SK-N-SH treated with all-trans-retinoic acid at 6 μM for 48 hours (cell line): ENCODE measurements around the gene NDUFB2.

Experiments used
- ATAC-seq: fragments of 200-7000 bp; cut with Tn5 transposase; 3 replicates; pipeline ENCODE4 v1.9.1; 2020; ENCODE audit warnings: mild to moderate bottlenecking, moderate library complexity
- ARNTL ChIP-seq: fragments of 450-650 bp; formaldehyde crosslinking; IDR thresholded peaks from 2 replicates; pipeline ENCODE4 v1.5.0; 2020; ENCODE audit warnings: low read depth, mild to moderate bottlenecking, moderate library complexity, borderline replicate concordance
- BACH2 ChIP-seq: fragments of 250-450 bp; sonication (Bioruptor Pico); IDR thresholded peaks from 2 replicates; pipeline ENCODE4 v1.9.0; 2021; ENCODE audit warnings: mild to moderate bottlenecking, borderline replicate concordance
- CSDC2 ChIP-seq: fragments of 250-450 bp; sonication (Bioruptor Pico); IDR thresholded peaks from 2 replicates; pipeline ENCODE4 v1.5.0; 2020; ENCODE audit warnings: mild to moderate bottlenecking, moderate library complexity
- ESRRG ChIP-seq: fragments of 250-450 bp; sonication (Bioruptor Pico); IDR thresholded peaks from 2 replicates; pipeline ENCODE4 v1.6.1; 2021; ENCODE audit warnings: mild to moderate bottlenecking
- GLIS3 ChIP-seq: fragments of 250-450 bp; sonication (Bioruptor Pico); IDR thresholded peaks from 2 replicates; pipeline ENCODE4 v1.5.0; 2020; ENCODE audit warnings: mild to moderate bottlenecking, moderate library complexity
- ISL1 ChIP-seq: fragments of 250-450 bp; sonication (Bioruptor Pico); IDR thresholded peaks from 2 replicates; pipeline ENCODE4 v2.1.2; 2022; ENCODE audit warnings: mild to moderate bottlenecking, moderate library complexity
- OSR1 ChIP-seq: fragments of 250-450 bp; sonication (Bioruptor Pico); IDR thresholded peaks from 2 replicates; pipeline ENCODE4 v1.8.0; 2022; ENCODE audit warnings: moderate library complexity, mild to moderate bottlenecking, inconsistent platforms
- RARB ChIP-seq: fragments of 250-450 bp; sonication (Bioruptor Pico); IDR thresholded peaks from 2 replicates; pipeline ENCODE4 v1.8.0; 2021; ENCODE audit warnings: mild to moderate bottlenecking, moderate library complexity
- TCF4 ChIP-seq: fragments of 250-450 bp; sonication (Bioruptor Pico); IDR thresholded peaks from 2 replicates; pipeline ENCODE4 v1.8.0; 2021; ENCODE audit warnings: mild to moderate bottlenecking, moderate library complexity, borderline replicate concordance
- ZC3H10 ChIP-seq: fragments of 250-450 bp; sonication (Bioruptor Pico); IDR thresholded peaks from 2 replicates; pipeline ENCODE4 v1.5.1; 2021; ENCODE audit warnings: mild to moderate bottlenecking, moderate library complexity
- ZFP30 ChIP-seq: fragments of 450-650 bp; formaldehyde crosslinking; IDR thresholded peaks from 2 replicates; pipeline ENCODE4 v1.5.0; 2022; ENCODE audit warnings: mild to moderate bottlenecking, moderate library complexity
- ZNF70 ChIP-seq: fragments of 450-650 bp; formaldehyde crosslinking; IDR thresholded peaks from 2 replicates; pipeline ENCODE4 v1.5.0; 2020; ENCODE audit warnings: mild to moderate bottlenecking, moderate library complexity
- ZNF8 ChIP-seq: fragments of 450-650 bp; formaldehyde crosslinking; IDR thresholded peaks from 2 replicates; pipeline ENCODE4 v1.5.0; 2020; ENCODE audit warnings: mild to moderate bottlenecking, moderate library complexity
- TF ChIP-seq, protein P1 (sequence below): fragments of 250-450 bp; sonication (Bioruptor Pico); IDR thresholded peaks from 2 replicates; pipeline ENCODE4 v1.8.0; 2021; ENCODE audit warnings: low read depth, mild to moderate bottlenecking, moderate library complexity, borderline replicate concordance
- TF ChIP-seq, protein P2 (sequence below): fragments of 250-450 bp; sonication (Bioruptor Pico); IDR thresholded peaks from 2 replicates; pipeline ENCODE4 v1.8.0; 2020; ENCODE audit warnings: mild to moderate bottlenecking, moderate library complexity, borderline replicate concordance
- TF ChIP-seq, protein P3 (sequence below): fragments of 250-450 bp; sonication (Bioruptor Pico); IDR thresholded peaks from 2 replicates; pipeline ENCODE4 v1.5.1; 2021; ENCODE audit warnings: mild to moderate bottlenecking, moderate library complexity
- TF ChIP-seq, protein P4 (sequence below): fragments of 250-450 bp; sonication (Bioruptor Pico); IDR thresholded peaks from 2 replicates; pipeline ENCODE4 v1.5.0; 2020; ENCODE audit warnings: mild to moderate bottlenecking, moderate library complexity
- TF ChIP-seq, protein P5 (sequence below): fragments of 250-450 bp; sonication (Bioruptor Pico); IDR thresholded peaks from 2 replicates; pipeline ENCODE4 v1.5.1; 2020; ENCODE audit warnings: low read depth, mild to moderate bottlenecking, moderate library complexity

Gene NDUFB2

DNA sequence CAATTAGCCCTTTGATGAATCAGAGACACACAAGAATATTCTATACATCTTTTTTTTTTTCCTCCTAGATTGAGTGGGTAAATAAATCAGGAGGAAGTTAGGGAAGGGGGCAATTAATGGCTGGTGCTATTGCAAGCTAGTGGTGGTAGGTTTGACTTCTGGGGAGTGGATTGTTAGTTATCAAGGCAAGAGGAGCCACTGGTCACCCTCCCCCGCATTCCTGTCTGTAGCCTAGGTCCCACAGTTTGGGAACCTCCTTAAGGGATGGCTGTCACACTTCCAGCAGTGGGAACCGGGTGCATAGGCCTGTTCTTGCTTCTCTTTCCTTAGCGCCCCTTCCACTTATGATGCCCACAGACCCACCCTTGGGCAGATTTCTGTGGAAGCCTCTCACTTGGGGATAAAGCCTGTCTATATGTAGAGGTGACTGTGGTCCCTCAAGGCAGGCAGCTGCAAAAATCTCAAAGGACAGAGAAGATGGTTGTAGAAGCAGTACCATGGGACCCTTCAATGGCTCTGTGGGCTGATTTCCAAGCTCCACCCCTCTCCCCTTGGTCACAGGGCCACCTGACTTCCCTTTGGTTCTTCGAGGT is 26.1 kb upstream of the NDUFB2 start:
- TF ChIP-seq TCF4 (no peak), OSR1 (CRISPR knock-in tag) (no peak), ESRRG (CRISPR knock-in tag) (no peak), ZNF8 (CRISPR knock-in tag) (no peak), ZC3H10 (no peak), BACH2 (no peak), ZNF70 (CRISPR knock-in tag) (no peak), ZFP30 (CRISPR knock-in tag) (no peak), ISL1 (CRISPR knock-in tag) (no peak), RARB (CRISPR knock-in tag) (no peak)
- TF ChIP-seq, protein P1, sequence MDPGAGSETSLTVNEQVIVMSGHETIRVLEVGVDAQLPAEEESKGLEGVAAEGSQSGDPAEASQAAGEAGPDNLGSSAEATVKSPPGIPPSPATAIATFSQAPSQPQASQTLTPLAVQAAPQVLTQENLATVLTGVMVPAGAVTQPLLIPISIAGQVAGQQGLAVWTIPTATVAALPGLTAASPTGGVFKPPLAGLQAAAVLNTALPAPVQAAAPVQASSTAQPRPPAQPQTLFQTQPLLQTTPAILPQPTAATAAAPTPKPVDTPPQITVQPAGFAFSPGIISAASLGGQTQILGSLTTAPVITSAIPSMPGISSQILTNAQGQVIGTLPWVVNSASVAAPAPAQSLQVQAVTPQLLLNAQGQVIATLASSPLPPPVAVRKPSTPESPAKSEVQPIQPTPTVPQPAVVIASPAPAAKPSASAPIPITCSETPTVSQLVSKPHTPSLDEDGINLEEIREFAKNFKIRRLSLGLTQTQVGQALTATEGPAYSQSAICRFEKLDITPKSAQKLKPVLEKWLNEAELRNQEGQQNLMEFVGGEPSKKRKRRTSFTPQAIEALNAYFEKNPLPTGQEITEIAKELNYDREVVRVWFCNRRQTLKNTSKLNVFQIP (CRISPR knock-in tag) = no peak
- TF ChIP-seq, protein P2, sequence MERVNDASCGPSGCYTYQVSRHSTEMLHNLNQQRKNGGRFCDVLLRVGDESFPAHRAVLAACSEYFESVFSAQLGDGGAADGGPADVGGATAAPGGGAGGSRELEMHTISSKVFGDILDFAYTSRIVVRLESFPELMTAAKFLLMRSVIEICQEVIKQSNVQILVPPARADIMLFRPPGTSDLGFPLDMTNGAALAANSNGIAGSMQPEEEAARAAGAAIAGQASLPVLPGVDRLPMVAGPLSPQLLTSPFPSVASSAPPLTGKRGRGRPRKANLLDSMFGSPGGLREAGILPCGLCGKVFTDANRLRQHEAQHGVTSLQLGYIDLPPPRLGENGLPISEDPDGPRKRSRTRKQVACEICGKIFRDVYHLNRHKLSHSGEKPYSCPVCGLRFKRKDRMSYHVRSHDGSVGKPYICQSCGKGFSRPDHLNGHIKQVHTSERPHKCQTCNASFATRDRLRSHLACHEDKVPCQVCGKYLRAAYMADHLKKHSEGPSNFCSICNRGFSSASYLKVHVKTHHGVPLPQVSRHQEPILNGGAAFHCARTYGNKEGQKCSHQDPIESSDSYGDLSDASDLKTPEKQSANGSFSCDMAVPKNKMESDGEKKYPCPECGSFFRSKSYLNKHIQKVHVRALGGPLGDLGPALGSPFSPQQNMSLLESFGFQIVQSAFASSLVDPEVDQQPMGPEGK = no peak
- TF ChIP-seq, protein P3, sequence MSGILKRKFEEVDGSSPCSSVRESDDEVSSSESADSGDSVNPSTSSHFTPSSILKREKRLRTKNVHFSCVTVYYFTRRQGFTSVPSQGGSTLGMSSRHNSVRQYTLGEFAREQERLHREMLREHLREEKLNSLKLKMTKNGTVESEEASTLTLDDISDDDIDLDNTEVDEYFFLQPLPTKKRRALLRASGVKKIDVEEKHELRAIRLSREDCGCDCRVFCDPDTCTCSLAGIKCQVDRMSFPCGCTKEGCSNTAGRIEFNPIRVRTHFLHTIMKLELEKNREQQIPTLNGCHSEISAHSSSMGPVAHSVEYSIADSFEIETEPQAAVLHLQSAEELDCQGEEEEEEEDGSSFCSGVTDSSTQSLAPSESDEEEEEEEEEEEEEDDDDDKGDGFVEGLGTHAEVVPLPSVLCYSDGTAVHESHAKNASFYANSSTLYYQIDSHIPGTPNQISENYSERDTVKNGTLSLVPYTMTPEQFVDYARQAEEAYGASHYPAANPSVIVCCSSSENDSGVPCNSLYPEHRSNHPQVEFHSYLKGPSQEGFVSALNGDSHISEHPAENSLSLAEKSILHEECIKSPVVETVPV (CRISPR knock-in tag) = no peak
- TF ChIP-seq, protein P4, sequence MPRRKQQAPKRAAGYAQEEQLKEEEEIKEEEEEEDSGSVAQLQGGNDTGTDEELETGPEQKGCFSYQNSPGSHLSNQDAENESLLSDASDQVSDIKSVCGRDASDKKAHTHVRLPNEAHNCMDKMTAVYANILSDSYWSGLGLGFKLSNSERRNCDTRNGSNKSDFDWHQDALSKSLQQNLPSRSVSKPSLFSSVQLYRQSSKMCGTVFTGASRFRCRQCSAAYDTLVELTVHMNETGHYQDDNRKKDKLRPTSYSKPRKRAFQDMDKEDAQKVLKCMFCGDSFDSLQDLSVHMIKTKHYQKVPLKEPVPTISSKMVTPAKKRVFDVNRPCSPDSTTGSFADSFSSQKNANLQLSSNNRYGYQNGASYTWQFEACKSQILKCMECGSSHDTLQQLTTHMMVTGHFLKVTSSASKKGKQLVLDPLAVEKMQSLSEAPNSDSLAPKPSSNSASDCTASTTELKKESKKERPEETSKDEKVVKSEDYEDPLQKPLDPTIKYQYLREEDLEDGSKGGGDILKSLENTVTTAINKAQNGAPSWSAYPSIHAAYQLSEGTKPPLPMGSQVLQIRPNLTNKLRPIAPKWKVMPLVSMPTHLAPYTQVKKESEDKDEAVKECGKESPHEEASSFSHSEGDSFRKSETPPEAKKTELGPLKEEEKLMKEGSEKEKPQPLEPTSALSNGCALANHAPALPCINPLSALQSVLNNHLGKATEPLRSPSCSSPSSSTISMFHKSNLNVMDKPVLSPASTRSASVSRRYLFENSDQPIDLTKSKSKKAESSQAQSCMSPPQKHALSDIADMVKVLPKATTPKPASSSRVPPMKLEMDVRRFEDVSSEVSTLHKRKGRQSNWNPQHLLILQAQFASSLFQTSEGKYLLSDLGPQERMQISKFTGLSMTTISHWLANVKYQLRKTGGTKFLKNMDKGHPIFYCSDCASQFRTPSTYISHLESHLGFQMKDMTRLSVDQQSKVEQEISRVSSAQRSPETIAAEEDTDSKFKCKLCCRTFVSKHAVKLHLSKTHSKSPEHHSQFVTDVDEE (CRISPR knock-in tag) = no peak
- TF ChIP-seq, protein P5, sequence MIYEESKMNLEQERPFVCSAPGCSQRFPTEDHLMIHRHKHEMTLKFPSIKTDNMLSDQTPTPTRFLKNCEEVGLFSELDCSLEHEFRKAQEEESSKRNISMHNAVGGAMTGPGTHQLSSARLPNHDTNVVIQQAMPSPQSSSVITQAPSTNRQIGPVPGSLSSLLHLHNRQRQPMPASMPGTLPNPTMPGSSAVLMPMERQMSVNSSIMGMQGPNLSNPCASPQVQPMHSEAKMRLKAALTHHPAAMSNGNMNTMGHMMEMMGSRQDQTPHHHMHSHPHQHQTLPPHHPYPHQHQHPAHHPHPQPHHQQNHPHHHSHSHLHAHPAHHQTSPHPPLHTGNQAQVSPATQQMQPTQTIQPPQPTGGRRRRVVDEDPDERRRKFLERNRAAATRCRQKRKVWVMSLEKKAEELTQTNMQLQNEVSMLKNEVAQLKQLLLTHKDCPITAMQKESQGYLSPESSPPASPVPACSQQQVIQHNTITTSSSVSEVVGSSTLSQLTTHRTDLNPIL (CRISPR knock-in tag) = no peak
- no peak for ATAC-seq

DNA sequence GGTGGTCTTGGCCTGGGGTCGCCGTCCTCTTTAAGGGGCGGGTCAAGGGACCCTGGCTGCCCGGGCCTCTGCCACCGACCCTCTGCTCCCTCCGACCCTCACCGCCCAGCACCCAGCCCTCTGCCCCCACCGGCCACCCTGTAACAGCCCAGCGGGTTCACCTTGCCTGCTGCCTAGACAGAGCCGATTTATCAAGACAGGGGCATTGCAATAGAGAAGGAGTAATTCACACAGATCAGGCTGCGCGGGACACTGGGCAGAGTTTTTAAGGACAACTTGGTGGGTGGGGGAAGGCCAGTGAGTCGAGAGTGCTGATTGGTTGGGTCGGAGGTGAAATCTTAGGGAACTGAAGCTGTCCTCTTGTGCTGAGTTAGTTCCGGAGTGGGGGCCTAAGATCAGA is 24.5 kb upstream of the NDUFB2 start:
- TF ChIP-seq RARB (CRISPR knock-in tag) = no peak
- no peak for TF ChIP-seq TCF4
- TF ChIP-seq ISL1 (CRISPR knock-in tag) = no peak
- TF ChIP-seq, protein P1 (CRISPR knock-in tag) = no peak
- TF ChIP-seq CSDC2 (CRISPR knock-in tag) = no peak
- TF ChIP-seq, protein P5 (CRISPR knock-in tag) = no peak
- TF ChIP-seq ARNTL = no peak
- TF ChIP-seq GLIS3 (CRISPR knock-in tag) = no peak
- ATAC-seq = no peak
